GM19468 (cell line): ENCODE data around the gene ATP5F1B.

Experiments used
- ATAC-seq: cut with Tn5 transposase; IDR thresholded peaks from one replicate; pipeline ENCODE4 v1.9.1; 2021; ENCODE audit warnings: mild to moderate bottlenecking, moderate library complexity, moderate number of reproducible peaks; ENCODE audit not compliant: unreplicated experiment; ENCODE audit errors: extremely low read depth

ATP5F1B gene

GRCh38 chr12:56628671-56629458 is 16.9 kb downstream of the ATP5F1B start:
- ATAC-seq: no peak

DNA sequence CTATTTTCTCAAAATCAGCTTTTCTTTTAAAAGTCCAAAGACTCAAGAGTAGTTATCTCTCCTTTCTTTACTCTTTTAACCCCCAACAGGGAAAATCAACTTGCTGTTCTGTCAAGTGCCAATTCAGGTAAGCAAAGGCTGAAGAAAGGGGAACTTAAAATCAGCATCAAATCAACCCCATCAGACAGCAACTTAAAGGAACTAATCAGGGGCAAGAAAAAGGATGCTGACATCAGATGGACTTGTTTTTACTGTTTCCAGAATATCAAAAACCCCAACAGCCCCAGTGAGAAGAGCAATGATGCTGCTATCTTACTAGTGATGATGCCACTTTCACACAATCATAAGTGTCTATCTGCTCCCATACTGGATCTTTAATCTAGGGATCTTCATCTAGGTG is 19.1 kb downstream of the ATP5F1B start:
- ATAC-seq: no peak

GRCh38 chr12:56622535-56622934 is 23.2 kb downstream of the ATP5F1B start:
- ATAC-seq: no peak

DNA sequence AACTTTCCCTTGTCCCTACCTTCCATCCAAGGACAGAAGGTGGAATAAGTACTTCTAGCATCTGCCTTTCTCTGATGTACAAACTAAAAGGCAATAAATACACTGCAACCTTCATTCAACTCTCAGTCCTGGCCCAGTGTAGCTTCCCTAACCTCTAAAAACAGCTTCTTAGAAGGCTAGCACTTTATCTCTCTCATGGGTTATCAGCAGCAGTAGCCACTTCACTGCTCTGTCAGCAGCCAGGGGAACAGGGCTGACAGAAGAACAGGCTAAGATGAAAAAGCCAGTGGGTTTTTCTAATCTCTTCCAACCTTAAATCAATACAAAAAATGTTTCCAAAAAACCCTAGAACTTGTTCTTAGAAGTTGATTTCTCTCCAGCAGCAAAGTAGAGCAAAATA is 28.9 kb downstream of the ATP5F1B start:
- no peak for ATAC-seq

DNA sequence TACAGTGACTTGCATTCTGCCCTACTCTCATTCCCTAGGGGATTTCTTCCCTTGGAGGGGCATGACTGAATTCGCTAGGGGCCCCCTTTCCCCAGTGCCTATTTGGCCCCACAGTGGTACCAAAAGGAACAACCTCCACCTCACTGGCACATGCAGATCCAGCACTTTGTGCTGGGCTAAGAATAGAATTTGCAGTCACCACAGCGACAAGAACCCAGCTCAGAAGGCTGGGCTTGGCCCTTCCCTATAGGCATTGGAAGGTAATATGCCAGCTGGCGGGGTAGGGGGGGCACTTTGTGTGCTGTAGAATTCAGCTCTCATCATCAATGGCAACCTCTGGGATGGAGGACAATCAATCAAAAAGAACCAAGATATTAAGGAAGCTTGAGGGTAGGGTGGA is 29.5 kb downstream of the ATP5F1B start:
- ATAC-seq: no peak

DNA sequence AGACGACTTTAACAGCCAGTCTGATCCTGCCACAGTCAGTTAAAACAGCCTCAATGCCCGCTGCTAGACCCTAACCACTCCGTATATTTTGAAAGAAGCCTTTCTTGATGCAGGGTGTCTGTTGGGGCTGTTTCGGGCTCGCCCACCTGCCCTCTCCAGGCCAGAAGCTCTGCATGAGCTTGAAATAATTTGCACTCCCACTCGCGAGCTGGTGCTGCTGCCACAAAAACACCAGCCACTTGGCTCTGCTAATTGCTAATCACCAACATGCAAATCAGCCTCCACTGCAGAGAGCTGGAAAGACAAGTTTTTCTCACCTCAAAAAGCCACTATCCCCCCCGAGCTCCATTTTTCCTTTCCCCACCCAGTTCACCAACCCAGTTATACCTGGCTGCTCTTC is 31.2 kb downstream of the ATP5F1B start:
- no peak for ATAC-seq

- ATAC-seq: no peak
These were observed 41.4 kb downstream of the ATP5F1B start for GRCh38 chr12:56604355-56604754.

DNA sequence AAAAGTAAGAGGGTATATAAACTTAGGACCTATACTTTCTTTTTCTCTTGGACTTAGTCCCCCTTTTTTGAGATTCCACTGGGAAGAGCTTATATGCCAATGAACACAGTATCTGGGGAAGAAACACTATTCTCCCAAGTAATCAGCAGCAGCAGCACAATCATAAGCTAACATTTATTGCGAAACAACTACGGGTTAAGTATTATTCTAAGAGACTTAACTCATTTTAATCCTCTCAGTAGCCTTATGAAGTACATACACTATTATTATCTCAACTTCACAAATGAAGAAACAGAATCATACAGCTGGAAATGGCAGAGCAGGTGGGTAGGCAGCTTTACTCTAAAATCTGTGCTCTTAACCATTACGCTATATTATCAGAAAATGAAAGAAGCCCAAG is 43.5 kb downstream of the ATP5F1B start:
- no peak for ATAC-seq

DNA sequence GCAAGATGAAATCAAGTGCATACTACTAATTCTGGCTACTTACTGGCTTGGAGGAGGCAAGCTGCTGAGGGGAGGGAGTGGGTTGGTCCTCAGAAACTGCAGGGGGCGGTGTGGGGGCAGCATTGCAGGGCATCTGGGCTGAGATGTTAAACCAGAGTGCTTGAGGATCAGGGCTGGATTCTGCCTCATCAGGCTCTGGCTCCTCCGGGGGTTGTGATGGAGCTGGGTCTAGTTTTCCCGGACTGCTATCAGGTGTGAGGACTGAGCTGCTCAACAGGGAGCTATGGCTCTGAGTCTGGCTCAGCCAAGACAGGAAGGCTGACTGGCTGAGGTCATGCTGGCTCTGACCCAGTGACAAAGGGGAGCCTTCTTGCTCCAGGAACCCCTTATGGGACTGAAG is 44.3 kb downstream of the ATP5F1B start:
- ATAC-seq: no peak

GRCh38 chr12:56600753-56601152 is 45.0 kb downstream of the ATP5F1B start:
- no peak for ATAC-seq

GRCh38 chr12:56599797-56600196 is 46.0 kb downstream of the ATP5F1B start:
- ATAC-seq: no peak

DNA sequence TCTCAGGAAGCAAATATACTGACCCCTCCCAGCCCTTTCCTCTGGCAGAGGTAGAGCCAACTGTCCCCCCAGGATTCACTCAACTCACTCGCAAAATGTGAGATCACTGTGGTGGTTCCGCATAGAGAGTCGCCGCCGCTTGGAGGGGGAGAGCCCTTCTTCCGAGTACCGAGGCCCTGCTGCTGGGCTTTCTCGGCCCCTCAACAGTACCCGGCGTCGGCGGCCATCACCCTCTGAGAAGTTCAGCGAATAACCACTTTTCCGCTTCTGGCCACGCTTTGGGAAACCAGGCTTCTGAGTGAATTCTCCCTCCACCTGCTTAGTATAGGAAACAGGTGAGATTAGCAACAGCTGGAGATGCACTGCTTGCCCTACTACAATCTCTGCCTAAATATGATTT is 46.7 kb downstream of the ATP5F1B start:
- no peak for ATAC-seq

GRCh38 chr12:56596815-56597214 is 49.0 kb downstream of the ATP5F1B start:
- ATAC-seq: no peak

GRCh38 chr12:56593909-56594621 is 51.7 kb downstream of the ATP5F1B start:
- ATAC-seq: no peak

- ATAC-seq: no peak
These were observed 53.8 kb downstream of the ATP5F1B start for GRCh38 chr12:56591961-56592360.

DNA sequence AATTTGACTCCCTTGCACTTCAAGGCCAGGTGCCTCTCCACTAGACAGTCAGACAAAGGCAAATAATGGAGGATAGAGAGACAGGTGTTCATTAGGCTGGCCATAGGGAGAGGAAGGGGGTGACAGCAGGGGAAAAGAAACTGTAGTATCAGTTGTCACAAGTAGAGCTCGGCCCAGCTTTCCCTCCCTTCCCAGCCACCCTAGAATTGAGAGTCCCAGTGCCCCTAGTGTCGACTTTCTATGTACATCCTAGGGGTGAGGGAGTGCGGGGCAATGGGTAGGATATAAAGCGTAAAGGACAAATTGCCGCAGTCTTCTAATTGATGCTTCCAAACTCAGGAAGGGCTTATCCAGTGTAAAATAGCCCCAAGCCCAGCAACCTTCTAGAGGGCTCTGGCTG is 54.7 kb downstream of the ATP5F1B start:
- no peak for ATAC-seq

DNA sequence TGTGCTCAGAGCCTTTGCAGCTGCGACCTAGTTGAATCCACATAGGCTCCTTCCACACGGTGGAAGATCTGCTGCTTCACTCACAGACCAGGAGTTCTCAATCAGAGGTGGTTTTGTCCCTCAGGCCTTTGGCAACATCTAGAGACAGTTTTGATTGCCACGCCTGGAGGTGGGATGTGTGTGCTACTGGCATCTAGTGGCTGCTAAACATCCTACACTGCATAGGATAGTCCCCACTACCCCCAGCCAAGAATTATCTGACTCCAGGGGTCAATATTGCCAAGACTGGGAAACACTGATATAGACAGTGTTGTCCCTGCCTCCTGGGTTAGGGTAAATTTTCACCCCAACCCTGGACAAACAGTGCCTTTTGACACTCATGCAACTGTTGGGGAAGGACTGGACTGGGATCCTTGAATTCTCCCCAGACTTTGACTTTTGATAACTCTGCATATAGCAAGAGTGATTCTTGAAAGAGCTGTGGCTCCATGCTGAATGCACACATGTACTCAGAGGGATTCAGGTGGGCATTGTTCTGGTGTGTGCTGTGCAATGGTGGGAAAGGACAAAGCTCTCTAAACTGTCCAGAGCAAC is 55.5 kb downstream of the ATP5F1B start:
- no peak for ATAC-seq

DNA sequence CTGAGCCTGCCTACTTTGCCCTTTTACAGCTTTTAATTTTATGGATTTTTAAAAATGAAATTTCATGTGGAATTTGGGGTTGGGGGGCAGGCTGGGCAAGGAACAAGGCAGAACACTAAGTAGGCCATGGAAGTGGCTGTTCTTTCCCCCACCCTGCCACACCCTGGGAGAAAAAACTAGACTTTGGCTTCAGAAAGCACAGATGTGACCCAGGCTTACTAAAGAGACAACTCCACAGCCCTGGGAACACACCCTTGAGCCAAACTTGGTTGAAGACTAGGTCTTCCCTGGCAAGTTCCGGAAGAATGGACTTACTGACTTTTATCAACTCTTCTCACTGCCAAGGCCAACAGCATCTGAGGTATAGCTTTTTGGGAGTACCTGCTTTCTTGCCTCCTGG is 56.0 kb downstream of the ATP5F1B start:
- no peak for ATAC-seq
